Amygdala (tissue), 56 donors: ENCODE measurements around the gene LCAT.

ENCODE experiments used
- DNase-seq, 56 donors: peaks; one replicate each; lab custom pipeline; 2025; lab: John Stamatoyannopoulos, UW

The LCAT gene

DNA sequence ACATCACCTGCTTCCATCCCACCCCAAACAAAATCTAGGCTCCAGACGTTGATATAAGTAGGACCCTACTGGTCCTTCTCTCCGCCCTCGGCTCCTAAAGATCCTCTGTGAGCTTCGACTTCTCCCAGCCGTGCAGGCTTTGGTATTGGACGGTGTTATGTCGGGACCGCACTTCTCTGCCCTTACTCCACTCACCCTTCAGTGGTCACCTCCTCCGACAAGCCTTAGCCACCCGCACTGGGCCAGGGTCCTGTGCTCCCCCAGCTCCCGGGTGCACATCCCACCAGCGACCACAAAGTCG lies 8.9 kb downstream of the LCAT start:
- DNase-seq: peak in 1 of 56 donors; percentile 51

- DNase-seq: peak in 4 of 56 donors; percentile 17 to 43 (median 32)
These were observed 9.4 kb downstream of the LCAT start for GRCh38 chr16:67934306-67935100.

GRCh38 chr16:67933805-67934204 lies 10.1 kb downstream of the LCAT start:
- no peak for DNase-seq

- no peak for DNase-seq
These were observed 11.5 kb downstream of the LCAT start for GRCh38 chr16:67932462-67932840.

DNA sequence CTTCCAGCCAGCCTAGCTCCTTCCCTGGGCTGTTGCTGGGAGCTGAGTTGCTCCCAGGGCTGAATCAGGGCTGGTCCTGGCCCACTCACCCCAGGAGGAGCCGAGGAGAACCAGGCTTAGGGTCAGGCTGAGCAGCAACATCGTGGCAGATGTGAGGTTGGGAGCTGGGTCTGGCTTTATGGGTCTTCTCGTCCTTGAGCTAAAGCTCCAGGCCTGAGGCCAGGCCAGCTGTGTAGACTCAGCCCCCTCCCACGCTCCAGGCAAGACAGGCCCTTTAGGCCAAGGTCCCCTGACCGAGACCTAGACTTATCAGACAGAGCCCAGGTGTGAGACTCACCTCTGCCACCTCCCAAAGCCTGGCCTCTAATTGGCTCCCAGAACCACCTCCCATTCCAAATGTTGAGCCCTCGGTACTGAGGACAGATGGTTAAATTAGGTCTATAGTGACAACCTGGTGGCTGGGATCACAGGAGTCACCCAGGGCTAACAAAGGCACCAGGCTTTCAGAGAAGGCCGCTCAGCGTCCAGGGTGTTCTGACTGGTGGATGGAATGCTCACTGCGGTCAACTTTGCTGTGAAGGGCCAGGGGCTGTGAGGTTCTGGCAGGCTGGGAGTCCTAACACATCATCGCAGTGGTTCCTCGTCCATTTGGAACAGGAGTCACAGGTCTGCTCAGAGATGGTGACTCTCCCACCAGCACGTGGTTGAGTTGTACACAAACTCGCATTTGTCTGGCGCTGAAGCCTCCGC lies 12.0 kb downstream of the LCAT start, which contains the start of gene CTRL:
Gene CTRL (minus strand): TSS at position 151 of the 750 bp plus-strand sequence. CDS start 10 bp downstream, at position 141.
- DNase-seq: no peak

- DNase-seq: no peak
These were observed 13.2 kb downstream of the LCAT start for GRCh38 chr16:67930678-67931211.

DNA sequence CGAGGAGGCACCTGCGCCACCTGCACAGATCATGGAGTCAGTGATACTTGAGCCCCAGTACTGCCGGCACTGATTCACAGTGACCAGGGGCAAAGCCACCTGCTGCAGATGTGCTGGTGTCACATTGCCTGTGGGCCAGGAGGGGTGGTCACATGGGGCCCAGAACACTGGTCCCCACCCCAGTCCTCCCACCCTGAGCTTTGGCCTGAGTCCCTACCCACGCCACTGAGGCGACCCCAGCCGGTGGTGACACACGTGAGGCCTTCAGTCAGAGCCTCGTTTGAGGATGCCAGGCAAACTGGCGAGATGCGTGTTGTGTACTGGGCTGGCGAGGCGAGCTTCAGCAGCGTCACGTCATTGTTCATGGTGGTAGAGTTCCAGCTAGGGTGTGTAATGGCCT lies 13.7 kb downstream of the LCAT start:
- no peak for DNase-seq

- peak in 48 of 56 donors; percentile 13 to 83 (median 51) for DNase-seq
These were observed 15.2 kb downstream of the LCAT start for GRCh38 chr16:67928561-67929364.

DNA sequence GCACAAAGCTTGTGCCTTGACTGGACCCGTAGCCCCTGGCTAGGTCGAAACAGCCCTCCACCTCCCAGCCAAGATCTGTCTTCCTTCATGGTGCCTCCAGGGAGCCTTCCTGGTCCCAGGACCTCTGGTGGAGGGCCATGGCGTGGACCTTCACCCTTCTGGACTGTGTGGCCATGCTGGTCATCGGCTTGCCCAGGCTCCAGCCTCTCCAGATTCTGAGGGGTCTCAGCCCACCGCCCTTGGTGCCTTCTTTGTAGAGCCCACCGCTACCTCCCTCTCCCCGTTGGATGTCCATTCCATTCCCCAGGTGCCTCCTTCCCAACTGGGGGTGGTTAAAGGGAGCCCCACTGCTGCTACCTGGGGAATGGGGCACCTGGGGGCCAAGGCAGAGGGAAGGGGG lies 15.8 kb downstream of the LCAT start:
- DNase-seq: no peak

- DNase-seq: no peak
These were observed 16.6 kb downstream of the LCAT start for GRCh38 chr16:67927131-67927941.

DNA sequence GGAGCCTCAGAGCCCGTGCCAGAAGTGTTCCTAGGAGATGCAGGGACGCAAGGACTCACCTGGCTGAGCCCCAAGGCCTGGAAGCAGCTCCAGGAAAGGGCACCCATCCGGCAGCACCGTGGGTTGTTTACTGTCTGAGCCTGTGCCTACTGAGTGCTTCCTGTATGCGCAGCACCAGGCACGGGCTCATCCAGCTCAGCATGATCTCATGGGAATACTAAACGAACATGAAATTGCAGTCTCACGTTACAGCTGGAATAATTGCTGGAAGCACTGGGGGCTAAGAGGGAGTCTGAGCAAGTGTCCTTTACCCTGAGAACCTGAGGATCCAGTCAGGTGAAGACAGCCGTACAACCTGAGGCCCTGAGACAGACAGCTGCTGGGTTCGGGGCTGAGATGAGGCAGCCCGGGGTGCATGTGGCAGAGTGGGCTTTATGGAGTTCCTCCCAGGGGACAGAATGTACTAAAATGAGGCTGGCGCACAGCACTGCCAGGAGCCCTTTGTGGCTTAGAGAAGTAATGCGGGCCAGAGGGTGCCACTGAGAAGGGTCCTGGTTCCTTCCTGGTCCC lies 17.7 kb downstream of the LCAT start:
- peak in 31 of 56 donors; percentile 18 to 72 (median 42) for DNase-seq

- DNase-seq: peak in 1 of 56 donors; percentile 13
These were observed 19.6 kb downstream of the LCAT start for GRCh38 chr16:67924140-67924906.

DNA sequence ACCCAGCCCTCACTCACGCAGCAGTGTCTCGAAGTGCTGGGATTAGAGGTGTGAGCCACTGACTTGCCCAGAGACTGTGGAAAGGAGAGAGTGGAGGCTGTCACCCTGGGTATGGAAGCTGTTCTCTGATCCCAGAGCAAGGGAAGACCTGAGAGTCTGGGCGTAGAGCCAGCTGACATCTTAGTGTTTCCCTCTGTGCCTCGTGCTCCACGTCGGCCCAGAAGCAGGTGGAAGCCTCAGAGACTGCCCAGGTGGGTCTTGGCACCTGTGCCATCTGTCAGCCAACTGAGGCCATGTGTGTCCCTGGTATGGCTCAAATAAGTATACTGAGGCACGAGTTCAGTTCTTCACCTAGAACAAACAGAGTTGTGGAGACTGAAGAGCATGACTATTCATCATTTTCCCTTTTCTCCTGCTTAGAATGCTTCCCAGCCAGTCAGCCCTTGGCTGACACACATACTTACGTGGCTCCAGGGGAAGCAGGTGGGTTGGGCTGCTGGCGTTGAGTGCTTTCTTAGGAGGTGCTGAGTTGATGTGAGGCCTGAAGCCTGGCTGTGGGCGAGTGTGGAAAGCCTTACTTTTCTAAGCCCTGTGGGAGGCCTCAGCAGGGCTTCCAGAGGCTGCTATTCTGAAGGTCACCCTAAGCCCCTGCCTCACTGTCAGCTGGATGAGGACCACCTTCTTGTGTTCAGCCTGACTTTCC lies 20.4 kb downstream of the LCAT start:
- DNase-seq: peak in 10 of 56 donors; percentile 19 to 52 (median 29)

DNA sequence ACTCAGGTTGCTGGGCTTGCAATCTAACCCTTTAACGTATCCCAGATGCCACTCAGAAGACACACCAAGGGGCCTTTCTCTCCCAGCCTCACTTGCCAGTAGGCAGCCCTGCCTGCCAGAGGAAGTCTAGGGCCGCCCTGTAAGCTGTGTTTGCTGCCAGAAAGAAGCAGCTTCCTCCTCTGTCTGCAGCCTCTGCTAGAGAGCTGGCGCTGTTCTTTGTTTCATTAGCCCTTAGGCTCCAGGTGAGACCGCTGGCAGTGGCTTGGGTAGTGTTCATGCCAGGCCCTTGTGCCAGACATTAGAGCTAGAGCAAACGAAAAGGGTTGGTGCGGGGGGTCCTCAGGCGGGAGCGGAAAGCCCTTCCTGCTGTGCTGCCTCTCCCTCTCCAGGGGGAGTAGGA lies 21.2 kb downstream of the LCAT start:
- no peak for DNase-seq

DNA sequence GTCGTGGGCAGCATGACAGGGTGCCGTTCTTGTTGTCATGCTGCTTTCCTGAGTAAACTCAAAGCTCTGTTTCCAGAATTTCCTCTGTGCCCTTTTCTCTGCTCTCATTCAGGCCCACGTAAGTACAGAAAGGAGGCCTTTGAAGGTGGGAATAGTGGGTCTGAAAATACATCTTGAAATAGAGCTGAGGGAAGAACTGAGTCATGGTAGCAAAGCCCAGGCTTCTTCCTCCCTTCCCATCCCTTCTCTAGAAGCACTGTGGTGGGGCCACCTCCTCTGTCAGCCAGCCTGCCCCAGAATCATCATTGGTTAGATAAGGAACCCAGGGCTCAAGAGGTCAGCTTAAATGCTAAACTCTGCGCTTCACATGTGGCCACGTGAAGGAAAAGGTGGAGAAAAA lies 21.7 kb downstream of the LCAT start:
- DNase-seq: peak in 1 of 56 donors; percentile 33

GRCh38 chr16:67919622-67920221 lies 24.2 kb downstream of the LCAT start:
- no peak for DNase-seq

DNA sequence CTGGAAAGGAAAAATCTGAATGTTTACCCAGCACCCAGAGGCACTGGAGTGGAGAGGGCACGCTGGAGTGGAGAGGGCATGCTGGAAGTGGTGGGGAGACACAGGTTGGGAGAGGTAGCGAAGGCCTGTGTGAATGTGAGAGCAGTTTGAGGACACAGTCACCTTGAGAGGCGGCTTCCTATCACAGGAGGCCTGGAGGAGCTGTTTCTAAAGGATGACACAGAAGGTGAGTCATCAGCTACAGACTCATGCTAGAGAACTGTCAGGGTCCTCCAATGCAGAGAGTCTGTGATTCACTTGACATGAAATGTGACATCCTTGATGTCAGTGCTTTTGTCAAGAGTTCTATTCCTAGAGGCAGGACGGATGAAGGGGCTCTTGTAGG lies 26.1 kb downstream of the LCAT start:
- peak in 4 of 56 donors; percentile 35 to 54 (median 44) for DNase-seq
